GM23338 (cell line): ENCODE results near the gene TMEM179.

Experiments
- EZH2 ChIP-seq: fragments of 200-600 bp; sonication (generic); IDR thresholded peaks from one replicate; pipeline ENCODE4 v1.8.0; 2017; ENCODE audit warnings: antibody characterized with exemption, mild to moderate bottlenecking, low read depth; ENCODE audit not compliant: unreplicated experiment
- EZH2phosphoT487 ChIP-seq: fragments of 200-600 bp; sonication (generic); IDR thresholded peaks from one replicate; pipeline ENCODE4 v1.8.1; 2018; ENCODE audit warnings: antibody characterized with exemption; ENCODE audit not compliant: unreplicated experiment
- POLR2AphosphoS5 ChIP-seq: IDR thresholded peaks from 2 replicates; pipeline ENCODE4 v1.6.1; 2016; ENCODE audit warnings: antibody characterized with exemption, low read depth
- ZNF331 ChIP-seq: fragments of 250-450 bp; sonication (Bioruptor Pico); IDR thresholded peaks from 2 replicates; pipeline ENCODE4 v1.5.0; 2020; ENCODE audit warnings: low read depth, mild to moderate bottlenecking, moderate library complexity
- TF ChIP-seq, protein P1 (sequence below), 2 experiments: fragments of 200-600 bp in 1 of 2; sonication (generic) in 1 of 2; conservative IDR thresholded peaks; 2 replicates each; pipeline versions ENCODE4 v1.5.1 to v1.6.1; 2016 to 2017; ENCODE audit warnings: antibody characterized with exemption in 2 of 2, low read depth in 2 of 2, mild to moderate bottlenecking in 2 of 2, moderate library complexity in 1 of 2
- TF ChIP-seq, protein P2 (sequence below): IDR thresholded peaks from 2 replicates; pipeline ENCODE4 v1.6.1; 2016; ENCODE audit warnings: antibody characterized with exemption

DNA sequence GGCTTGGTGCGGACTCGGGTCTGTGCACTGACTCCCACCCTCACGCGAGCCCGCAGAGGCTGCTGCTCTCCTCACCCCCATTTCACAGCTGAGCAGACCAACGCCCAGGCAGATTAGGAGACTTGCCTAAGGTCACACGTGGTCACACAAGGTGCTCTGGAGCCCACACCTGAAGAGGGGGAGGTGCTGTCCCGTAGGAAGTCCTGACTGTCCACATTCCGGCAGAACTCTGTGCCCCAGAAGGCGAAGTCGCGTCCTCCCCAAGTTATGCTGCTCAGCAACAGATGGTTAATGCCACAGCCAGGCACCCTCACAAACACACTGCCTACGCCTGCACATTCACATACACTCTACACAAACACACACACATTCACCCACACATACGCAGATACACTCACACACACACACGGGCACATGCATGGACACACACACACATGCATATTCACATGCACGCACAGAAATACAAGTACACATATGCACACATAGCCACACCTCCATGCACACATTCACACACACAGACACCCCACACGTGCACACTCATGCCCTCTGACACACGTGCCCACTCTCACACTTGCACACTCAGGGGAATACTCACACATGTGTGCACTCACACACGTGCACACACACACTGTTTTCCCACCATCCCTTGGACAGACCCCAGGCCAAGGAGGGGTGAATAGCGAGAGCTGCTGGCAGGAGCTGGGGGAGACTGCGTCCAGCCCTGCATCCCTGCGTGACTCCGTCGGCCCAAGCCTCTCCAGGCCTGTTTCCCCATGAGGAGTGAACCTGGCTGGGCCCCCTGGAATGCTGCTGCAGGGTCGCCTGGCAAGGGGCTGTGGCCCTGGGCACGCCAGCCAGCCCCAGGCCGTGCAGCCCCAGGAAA is 20.9 kb downstream of the TMEM179 start:
- TF ChIP-seq, protein P1, sequence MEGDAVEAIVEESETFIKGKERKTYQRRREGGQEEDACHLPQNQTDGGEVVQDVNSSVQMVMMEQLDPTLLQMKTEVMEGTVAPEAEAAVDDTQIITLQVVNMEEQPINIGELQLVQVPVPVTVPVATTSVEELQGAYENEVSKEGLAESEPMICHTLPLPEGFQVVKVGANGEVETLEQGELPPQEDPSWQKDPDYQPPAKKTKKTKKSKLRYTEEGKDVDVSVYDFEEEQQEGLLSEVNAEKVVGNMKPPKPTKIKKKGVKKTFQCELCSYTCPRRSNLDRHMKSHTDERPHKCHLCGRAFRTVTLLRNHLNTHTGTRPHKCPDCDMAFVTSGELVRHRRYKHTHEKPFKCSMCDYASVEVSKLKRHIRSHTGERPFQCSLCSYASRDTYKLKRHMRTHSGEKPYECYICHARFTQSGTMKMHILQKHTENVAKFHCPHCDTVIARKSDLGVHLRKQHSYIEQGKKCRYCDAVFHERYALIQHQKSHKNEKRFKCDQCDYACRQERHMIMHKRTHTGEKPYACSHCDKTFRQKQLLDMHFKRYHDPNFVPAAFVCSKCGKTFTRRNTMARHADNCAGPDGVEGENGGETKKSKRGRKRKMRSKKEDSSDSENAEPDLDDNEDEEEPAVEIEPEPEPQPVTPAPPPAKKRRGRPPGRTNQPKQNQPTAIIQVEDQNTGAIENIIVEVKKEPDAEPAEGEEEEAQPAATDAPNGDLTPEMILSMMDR (conservative IDR thresholded peaks at IDR 0.05; ENCODE audit: low read depth in 2 of 2) = no peak
- TF ChIP-seq POLR2AphosphoS5 (no peak), EZH2 (no peak), ZNF331 (CRISPR knock-in tag) (no peak), EZH2phosphoT487 (no peak)
- TF ChIP-seq, protein P2, sequence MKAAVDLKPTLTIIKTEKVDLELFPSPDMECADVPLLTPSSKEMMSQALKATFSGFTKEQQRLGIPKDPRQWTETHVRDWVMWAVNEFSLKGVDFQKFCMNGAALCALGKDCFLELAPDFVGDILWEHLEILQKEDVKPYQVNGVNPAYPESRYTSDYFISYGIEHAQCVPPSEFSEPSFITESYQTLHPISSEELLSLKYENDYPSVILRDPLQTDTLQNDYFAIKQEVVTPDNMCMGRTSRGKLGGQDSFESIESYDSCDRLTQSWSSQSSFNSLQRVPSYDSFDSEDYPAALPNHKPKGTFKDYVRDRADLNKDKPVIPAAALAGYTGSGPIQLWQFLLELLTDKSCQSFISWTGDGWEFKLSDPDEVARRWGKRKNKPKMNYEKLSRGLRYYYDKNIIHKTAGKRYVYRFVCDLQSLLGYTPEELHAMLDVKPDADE = no peak
